GM21619 (cell line): ENCODE measurements around the gene GALNT18.

Experiments used
- ATAC-seq: cut with Tn5 transposase; IDR thresholded peaks from one replicate; pipeline ENCODE4 v1.9.1; 2021; ENCODE audit not compliant: unreplicated experiment

Gene GALNT18

DNA sequence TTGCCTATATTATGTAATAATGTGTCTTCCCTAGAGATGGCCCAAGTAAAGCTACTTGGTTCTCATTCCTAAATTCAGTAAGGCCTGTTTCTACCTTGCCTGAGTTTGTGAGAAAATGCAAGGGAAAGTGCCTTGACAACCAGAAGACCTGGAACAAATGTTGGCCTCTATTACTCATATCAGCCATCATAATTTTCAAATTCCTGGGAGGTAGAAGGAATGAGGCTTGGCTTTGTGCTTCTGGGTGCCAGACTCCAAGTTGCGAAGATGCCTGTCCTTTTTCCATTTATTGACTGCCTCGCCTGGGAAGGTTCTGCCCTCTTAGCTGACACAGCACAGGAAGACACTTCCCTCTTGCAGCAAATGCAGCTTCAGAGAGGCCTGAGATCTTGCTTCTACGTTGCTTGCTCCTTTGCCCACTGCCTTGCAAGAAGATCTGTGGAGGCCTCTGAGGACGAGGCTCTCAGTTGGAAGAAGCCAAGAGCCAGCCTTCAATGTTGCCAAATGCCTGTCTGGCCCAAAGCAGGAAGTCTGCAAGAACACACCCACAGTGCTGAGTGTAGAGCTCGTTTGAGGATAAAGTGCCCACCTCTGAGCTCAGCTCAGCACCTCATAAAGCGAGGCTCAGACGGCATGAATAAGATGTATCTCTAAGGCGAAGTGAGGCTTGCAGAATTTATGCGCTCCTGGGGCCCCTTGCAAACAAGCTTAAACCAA is 120.1 kb downstream of the GALNT18 start:
- no peak for ATAC-seq

DNA sequence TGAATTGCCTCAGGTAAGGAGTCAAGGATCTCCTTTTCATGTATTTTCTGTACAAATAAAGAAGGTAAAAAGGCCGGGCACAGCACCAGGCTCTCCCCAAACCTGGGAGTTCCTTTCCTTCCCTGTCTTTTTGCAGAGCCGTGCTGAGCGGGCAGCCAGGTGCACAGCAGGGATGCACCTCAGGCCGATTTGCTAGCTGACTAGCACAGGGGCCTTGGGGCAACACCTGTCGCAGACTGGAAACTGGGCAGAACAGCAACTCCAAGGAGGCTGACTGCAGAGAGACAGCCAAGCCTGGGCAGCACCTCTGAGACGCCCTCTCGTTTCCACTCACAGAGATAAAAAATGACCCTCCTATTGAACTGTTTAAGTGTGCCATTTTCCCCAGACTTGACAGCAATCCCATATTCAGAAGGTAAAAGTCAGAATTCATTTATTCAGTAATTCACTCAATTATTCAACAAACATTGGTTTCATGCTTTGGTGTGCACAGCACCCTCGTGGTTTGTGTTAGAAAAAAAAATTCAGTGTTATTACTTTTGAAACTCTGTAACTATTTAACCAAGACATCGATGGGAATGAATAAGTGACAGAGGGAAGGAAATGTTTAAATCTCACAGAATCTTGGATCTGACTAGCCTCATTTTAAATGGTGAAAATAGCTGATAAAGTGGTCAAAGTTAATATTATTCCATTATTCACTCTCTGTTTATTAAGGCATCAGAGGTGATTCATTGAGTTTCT is 120.9 kb downstream of the GALNT18 start:
- ATAC-seq, result no peak

DNA sequence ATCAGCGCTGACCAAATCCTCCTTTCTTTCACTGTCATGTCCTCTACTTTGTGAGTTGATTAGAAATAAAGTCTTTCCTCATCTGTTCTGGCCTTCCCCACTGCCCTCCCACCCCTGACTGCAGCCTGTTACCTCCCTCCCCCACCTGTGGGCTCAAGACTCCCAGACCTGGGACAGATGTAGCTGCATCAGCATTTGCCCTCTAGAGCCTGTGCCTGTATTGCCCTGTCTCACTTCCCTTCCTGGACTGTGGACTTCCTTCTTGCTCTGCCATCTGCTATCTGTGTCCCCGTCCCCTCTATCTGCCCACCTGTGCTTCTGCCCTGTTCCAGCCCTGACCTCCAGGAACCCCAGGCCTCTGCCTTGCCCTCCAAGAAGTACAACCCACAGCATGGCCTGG is 122.5 kb downstream of the GALNT18 start:
- ATAC-seq, result no peak

- ATAC-seq, result no peak
These were observed 123.6 kb downstream of the GALNT18 start for GRCh38 chr11:11498195-11498594.

GRCh38 chr11:11496879-11497278 is 124.9 kb downstream of the GALNT18 start:
- no peak for ATAC-seq

DNA sequence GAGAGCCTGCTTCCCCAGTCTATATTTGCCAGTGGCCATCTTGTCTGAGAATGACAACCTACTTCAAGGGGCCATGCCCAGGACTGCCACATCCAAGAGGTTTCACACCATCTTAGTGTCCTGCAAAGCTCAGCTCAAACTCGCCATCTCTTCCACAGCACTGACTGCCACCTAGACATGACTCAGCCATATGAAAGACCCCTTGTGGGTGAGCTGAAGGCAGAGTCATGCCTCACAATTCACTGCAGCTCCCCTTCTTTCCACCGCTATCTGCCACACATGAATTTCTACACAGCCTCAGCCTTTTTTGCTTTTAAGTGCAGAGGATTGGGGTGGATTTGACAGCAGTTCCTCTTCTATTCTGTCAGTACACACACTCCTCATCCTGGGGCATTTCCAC is 127.5 kb downstream of the GALNT18 start:
- no peak for ATAC-seq

GRCh38 chr11:11493698-11494097 is 128.1 kb downstream of the GALNT18 start:
- ATAC-seq, result no peak

GRCh38 chr11:11491589-11491988 is 130.2 kb downstream of the GALNT18 start:
- ATAC-seq, result no peak

DNA sequence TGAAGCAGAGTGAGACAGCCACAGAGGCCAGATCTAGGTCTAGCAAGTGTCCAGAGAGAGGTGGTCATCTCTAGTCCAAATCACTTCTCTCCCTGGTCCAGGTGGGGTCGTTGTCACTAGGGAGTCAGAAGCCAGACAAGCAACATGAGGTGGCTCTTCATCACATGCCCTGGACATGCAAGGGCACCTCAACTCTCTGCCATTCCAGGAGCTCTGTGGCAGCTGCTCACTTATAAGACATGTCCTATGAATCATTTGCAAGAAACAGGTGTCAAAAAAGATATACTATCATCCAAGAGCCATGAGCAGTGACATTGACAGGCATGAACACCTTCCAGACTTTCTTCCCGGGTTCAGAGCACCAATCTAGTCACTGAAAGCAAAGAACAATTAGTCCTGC is 130.8 kb downstream of the GALNT18 start:
- no peak for ATAC-seq

DNA sequence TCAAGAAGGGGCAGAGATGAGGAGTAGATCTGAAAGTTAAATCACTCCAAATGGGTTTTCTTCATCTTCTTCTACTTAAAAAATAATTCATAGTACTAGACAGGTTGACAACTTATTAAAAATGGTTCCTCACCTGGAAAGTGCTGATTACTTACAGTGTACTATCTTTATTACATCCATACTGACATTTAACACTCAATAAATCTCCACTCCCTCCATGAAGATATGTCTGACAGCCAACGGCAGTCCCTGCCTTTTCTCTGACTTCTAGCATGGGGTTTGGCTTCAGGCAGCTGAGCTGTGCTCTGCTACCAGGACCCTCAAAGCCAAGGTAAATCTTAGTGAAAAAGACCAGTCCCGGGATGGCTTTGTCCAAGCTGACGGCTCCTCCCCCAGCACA is 135.4 kb downstream of the GALNT18 start:
- no peak for ATAC-seq

DNA sequence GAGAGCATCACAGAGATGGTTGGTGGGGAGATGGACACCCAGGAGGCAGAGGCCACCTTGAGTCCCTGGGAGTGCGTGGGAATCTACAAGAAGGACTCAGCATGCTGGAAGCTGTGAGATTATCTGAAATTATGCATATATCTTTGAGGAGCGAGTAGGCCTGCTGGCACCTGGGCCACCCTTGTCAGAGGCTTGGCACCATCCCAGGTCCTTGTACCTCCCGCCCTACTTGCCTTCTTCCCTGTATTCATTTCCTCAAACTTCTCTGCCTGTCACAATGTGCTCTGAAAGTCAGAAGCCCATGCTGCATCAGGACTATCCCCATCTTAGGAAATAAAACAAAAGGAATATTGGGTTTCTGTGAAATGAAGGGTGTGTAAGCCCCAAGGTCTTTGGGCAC is 135.8 kb downstream of the GALNT18 start:
- ATAC-seq, result no peak

GRCh38 chr11:11483627-11484026 is 138.2 kb downstream of the GALNT18 start:
- no peak for ATAC-seq

GRCh38 chr11:11482730-11483129 is 139.1 kb downstream of the GALNT18 start:
- no peak for ATAC-seq

DNA sequence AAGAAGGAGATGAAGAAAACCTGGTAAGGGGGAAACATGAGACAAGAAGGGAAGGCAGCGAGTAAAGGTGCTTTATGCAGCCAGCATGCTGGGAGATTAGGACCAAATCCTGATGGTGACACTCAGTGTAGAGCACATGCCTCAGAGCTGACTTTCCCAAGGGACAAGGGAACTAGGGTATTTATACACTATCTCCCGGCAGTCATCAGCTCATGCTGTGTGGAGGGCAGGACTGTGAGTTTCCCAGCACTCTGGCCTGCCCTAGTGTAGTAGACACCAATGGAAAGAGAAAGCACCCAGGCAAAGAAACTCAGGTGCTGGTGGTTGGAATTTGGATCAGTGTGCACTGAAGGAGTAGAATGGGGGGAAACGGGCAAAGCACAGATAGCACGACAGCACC is 140.4 kb downstream of the GALNT18 start:
- ATAC-seq, result no peak

DNA sequence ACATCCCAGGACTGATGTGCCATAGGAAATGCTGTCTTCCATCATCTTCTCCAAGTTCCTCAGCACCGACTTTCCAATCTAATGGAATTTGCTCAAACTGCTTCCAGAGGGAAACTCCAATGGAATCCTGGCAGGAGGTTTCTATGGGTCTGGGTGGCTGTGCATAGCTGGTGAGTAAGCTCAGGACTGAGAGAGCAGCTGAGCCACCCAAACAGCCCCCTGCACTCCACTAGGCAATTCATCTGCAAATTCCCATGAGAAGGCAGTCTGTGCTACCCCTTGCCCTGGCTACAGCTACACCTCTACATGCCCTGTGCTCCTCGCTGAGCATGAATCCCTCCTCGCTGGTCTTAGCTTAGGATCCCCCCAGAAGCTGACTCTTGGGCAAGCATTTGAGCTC is 140.8 kb downstream of the GALNT18 start:
- no peak for ATAC-seq

GRCh38 chr11:11478687-11479086 is 143.1 kb downstream of the GALNT18 start:
- ATAC-seq, result no peak

GRCh38 chr11:11477695-11478420 is 143.9 kb downstream of the GALNT18 start:
- no peak for ATAC-seq

- no peak for ATAC-seq
These were observed 144.7 kb downstream of the GALNT18 start for GRCh38 chr11:11476971-11477645.

GRCh38 chr11:11476499-11476898 is 145.3 kb downstream of the GALNT18 start:
- no peak for ATAC-seq

DNA sequence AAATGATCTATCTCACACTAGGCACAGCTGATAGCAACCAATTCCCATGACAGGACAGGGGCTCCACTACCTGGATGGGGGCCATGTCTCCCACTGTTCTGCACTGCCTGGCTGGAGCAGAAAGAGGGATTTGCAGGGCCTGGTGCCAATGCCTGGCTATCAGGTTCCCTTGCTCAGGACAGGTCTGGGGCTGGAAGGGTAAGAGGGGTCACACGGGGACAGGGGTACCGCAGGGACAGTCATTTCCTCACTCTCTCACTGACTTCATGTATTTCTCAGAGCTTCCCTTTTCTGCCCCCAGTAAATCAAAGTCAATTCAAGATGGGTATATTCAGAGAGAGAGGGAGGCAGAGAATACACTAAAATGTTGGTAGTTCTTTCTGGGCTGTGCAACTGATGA is 149.7 kb downstream of the GALNT18 start:
- ATAC-seq, result no peak

GRCh38 chr11:11471201-11471600 is 150.6 kb downstream of the GALNT18 start:
- ATAC-seq, result no peak
